GM23338 (cell line): ENCODE results near the gene ATP5F1A. TPM values are rescaled to one million over a fixed set of nuclear protein-coding genes. Genes with fewer than 3 reads are reported as not detected.

Experiments
- ATAC-seq: fragments of 200-7000 bp; cut with Tn5 transposase; 3 replicates; pipeline ENCODE4 v1.9.1; 2020
- DNase-seq: peaks from one replicate; pipeline ENCODE4 v3.0.0-alpha.2; 2015; ENCODE audit warnings: low spot score
- H2AFZ ChIP-seq: fragments of 200-600 bp; sonication (generic); 2 replicates; pipeline ENCODE4 v1.8.0; 2016; ENCODE audit warnings: antibody characterized with exemption, mild to moderate bottlenecking, moderate library complexity
- H3F3A ChIP-seq: fragments of 200-600 bp; sonication (generic); replicated peaks from 2 replicates; pipeline ENCODE4 v1.8.0; 2017; ENCODE audit warnings: antibody characterized with exemption, mixed run types, low read depth
- H3K27ac ChIP-seq: fragments of 200-600 bp; sonication (generic); 2 replicates; pipeline ENCODE4 v1.6.1; 2016; ENCODE audit warnings: low read depth
- H3K27me3 ChIP-seq: fragments of 200-600 bp; sonication (generic); 2 replicates; pipeline ENCODE4 v1.8.0; 2016; ENCODE audit warnings: mild to moderate bottlenecking, mixed run types, moderate library complexity; ENCODE audit not compliant: insufficient read depth
- H3K36me3 ChIP-seq: fragments of 200-600 bp; sonication (generic); 2 replicates; pipeline ENCODE4 v1.8.0; 2016; ENCODE audit warnings: mild to moderate bottlenecking; ENCODE audit not compliant: insufficient read depth
- H3K4me1 ChIP-seq: fragments of 200-600 bp; sonication (generic); 2 replicates; pipeline ENCODE4 v1.8.0; 2016; ENCODE audit warnings: mild to moderate bottlenecking, moderate library complexity; ENCODE audit not compliant: insufficient read depth
- H3K4me2 ChIP-seq: fragments of 200-600 bp; sonication (generic); 2 replicates; pipeline ENCODE4 v1.7.1; 2017; ENCODE audit warnings: mixed run types
- H3K4me3 ChIP-seq: fragments of 200-600 bp; sonication (generic); 2 replicates; pipeline ENCODE4 v1.6.1; 2016; ENCODE audit warnings: mixed run types
- H3K79me2 ChIP-seq: fragments of 200-600 bp; sonication (generic); replicated peaks from 2 replicates; pipeline ENCODE4 v1.8.0; 2017; ENCODE audit warnings: mild to moderate bottlenecking; ENCODE audit not compliant: insufficient read depth
- H3K9me2 ChIP-seq: fragments of 200-600 bp; sonication (generic); 2 replicates; pipeline ENCODE4 v1.8.0; 2017; ENCODE audit not compliant: insufficient read depth
- H4K20me1 ChIP-seq: fragments of 200-600 bp; sonication (generic); replicated peaks from 2 replicates; pipeline ENCODE4 v1.8.0; 2017; ENCODE audit warnings: mild to moderate bottlenecking; ENCODE audit not compliant: insufficient read depth
- H3K27ac Mint-ChIP-seq: 2 replicates; pipeline ENCODE4 v1.8.0; 2020; ENCODE audit warnings: inconsistent platforms, mild to moderate bottlenecking, moderate library complexity, mixed read lengths
- H3K27me3 Mint-ChIP-seq: 3 replicates; pipeline ENCODE4 v1.8.0; 2022; ENCODE audit warnings: low read depth, mild to moderate bottlenecking, moderate library complexity, mixed read lengths, inconsistent platforms; ENCODE audit not compliant: insufficient read depth, poor library complexity
- H3K36me3 Mint-ChIP-seq: 3 replicates; pipeline ENCODE4 v1.8.0; 2021; ENCODE audit warnings: low read depth, mild to moderate bottlenecking, inconsistent platforms, moderate library complexity, mixed read lengths
- H3K4me1 Mint-ChIP-seq: 3 replicates; pipeline ENCODE4 v1.8.0; 2020; ENCODE audit warnings: mild to moderate bottlenecking, inconsistent platforms, mixed read lengths
- H3K4me3 Mint-ChIP-seq: 3 replicates; pipeline ENCODE4 v1.8.0; 2021; ENCODE audit warnings: moderate library complexity, mild to moderate bottlenecking, inconsistent platforms, mixed read lengths
- H3K9me3 Mint-ChIP-seq: 3 replicates; pipeline ENCODE4 v1.8.0; 2020; ENCODE audit warnings: moderate library complexity, mild to moderate bottlenecking, inconsistent platforms, mixed read lengths
- CREB1 ChIP-seq: fragments of 250-450 bp; sonication (Bioruptor Pico); IDR thresholded peaks from 2 replicates; pipeline ENCODE4 v1.5.0; 2020; ENCODE audit warnings: low read depth, mild to moderate bottlenecking, moderate library complexity
- EZH2 ChIP-seq: fragments of 200-600 bp; sonication (generic); IDR thresholded peaks from one replicate; pipeline ENCODE4 v1.8.0; 2017; ENCODE audit warnings: antibody characterized with exemption, mild to moderate bottlenecking, low read depth; ENCODE audit not compliant: unreplicated experiment
- EZH2phosphoT487 ChIP-seq: fragments of 200-600 bp; sonication (generic); IDR thresholded peaks from one replicate; pipeline ENCODE4 v1.8.1; 2018; ENCODE audit warnings: antibody characterized with exemption; ENCODE audit not compliant: unreplicated experiment
- JUNB ChIP-seq: IDR thresholded peaks from one replicate; pipeline ENCODE4 v1.6.1; 2016; ENCODE audit warnings: antibody characterized with exemption; ENCODE audit not compliant: unreplicated experiment
- POLR2AphosphoS5 ChIP-seq: IDR thresholded peaks from 2 replicates; pipeline ENCODE4 v1.6.1; 2016; ENCODE audit warnings: antibody characterized with exemption, low read depth
- ZNF114 ChIP-seq: fragments of 250-450 bp; sonication (Bioruptor Pico); IDR thresholded peaks from 2 replicates; pipeline ENCODE4 v1.5.0; 2020; ENCODE audit warnings: mild to moderate bottlenecking, moderate library complexity
- ZNF462 ChIP-seq: fragments of 250-450 bp; sonication (Bioruptor Pico); IDR thresholded peaks from 2 replicates; pipeline ENCODE4 v1.5.0; 2020; ENCODE audit warnings: mild to moderate bottlenecking, moderate library complexity
- polyA plus RNA-seq: library from polyadenylated mRNA; unstranded; fragments of >200 nt; fragmentation: Nextera tagmentation; extraction: Ambion mirVana; gene quantifications from 2 replicates; pipeline ENCODE4 v1.2.1, GENCODE V29; 2016
- total RNA-seq: library from RNA; depleted of rRNA; stranded (reverse); fragments of >200 nt; shearing (Covaris generic); gene quantifications from 2 replicates; pipeline ENCODE4 v1.2.3, GENCODE V29; 2014
- TF ChIP-seq, protein P1 (sequence below): IDR thresholded peaks from 2 replicates; pipeline ENCODE4 v1.6.1; 2016; ENCODE audit warnings: antibody characterized with exemption
- TF ChIP-seq, protein P2 (sequence below): IDR thresholded peaks from one replicate; pipeline ENCODE4 v1.6.1; 2018; ENCODE audit warnings: antibody characterized with exemption; ENCODE audit not compliant: unreplicated experiment

The ATP5F1A gene
- total and polyA plus RNA-seq, 2 experiments from 2014 or later: 353 to 822 TPM

GRCh38 chr18:46035696-46036680, 62.1 kb downstream of the ATP5F1A start (continued):
- TF ChIP-seq ZNF462 (no peak), EZH2phosphoT487 (no peak), ZNF114 (CRISPR knock-in tag) (no peak), EZH2 (no peak)
- TF ChIP-seq, protein P1, sequence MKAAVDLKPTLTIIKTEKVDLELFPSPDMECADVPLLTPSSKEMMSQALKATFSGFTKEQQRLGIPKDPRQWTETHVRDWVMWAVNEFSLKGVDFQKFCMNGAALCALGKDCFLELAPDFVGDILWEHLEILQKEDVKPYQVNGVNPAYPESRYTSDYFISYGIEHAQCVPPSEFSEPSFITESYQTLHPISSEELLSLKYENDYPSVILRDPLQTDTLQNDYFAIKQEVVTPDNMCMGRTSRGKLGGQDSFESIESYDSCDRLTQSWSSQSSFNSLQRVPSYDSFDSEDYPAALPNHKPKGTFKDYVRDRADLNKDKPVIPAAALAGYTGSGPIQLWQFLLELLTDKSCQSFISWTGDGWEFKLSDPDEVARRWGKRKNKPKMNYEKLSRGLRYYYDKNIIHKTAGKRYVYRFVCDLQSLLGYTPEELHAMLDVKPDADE: no peak

GRCh38 chr18:46034230-46034629, 63.9 kb downstream of the ATP5F1A start:
- Histone ChIP-seq H3K4me3 (no peak overlapping the region), H3K9me2 (no peaks in the 10 kb centered on the region), H4K20me1 (0 out of 2 replicates have a peak, but pooled peaks cover 3% of the 10 kb centered on the region), H3K27ac (no peak overlapping the region), H2AFZ (no peak overlapping the region), H3K4me2 (no peak overlapping the region), H3F3A (no peaks in the 10 kb centered on the region), H3K27me3 (peaks cover 20% of the 10 kb centered on the region), H3K36me3 (no peaks in the 10 kb centered on the region), H3K4me1 (no peaks in the 10 kb centered on the region), H3K79me2 (no peaks in the 10 kb centered on the region)
- H3K27me3 Mint-ChIP-seq: peaks cover 10% of the 10 kb centered on the region
- H3K27ac Mint-ChIP-seq: no peak overlapping the region
- TF ChIP-seq JUNB (no peak), EZH2phosphoT487 (no peak), POLR2AphosphoS5 (no peak), EZH2 (no peak), CREB1 (no peak)
- TF ChIP-seq, protein P1: no peak
- TF ChIP-seq, protein P2, sequence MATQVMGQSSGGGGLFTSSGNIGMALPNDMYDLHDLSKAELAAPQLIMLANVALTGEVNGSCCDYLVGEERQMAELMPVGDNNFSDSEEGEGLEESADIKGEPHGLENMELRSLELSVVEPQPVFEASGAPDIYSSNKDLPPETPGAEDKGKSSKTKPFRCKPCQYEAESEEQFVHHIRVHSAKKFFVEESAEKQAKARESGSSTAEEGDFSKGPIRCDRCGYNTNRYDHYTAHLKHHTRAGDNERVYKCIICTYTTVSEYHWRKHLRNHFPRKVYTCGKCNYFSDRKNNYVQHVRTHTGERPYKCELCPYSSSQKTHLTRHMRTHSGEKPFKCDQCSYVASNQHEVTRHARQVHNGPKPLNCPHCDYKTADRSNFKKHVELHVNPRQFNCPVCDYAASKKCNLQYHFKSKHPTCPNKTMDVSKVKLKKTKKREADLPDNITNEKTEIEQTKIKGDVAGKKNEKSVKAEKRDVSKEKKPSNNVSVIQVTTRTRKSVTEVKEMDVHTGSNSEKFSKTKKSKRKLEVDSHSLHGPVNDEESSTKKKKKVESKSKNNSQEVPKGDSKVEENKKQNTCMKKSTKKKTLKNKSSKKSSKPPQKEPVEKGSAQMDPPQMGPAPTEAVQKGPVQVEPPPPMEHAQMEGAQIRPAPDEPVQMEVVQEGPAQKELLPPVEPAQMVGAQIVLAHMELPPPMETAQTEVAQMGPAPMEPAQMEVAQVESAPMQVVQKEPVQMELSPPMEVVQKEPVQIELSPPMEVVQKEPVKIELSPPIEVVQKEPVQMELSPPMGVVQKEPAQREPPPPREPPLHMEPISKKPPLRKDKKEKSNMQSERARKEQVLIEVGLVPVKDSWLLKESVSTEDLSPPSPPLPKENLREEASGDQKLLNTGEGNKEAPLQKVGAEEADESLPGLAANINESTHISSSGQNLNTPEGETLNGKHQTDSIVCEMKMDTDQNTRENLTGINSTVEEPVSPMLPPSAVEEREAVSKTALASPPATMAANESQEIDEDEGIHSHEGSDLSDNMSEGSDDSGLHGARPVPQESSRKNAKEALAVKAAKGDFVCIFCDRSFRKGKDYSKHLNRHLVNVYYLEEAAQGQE: no peak
- H3K4me3 Mint-ChIP-seq: no peak overlapping the region
- peaks cover under 1% of the 10 kb centered on the region; the same call in 2 of the 3 replicates for H3K9me3 Mint-ChIP-seq
- no peaks in the 10 kb centered on the region for H3K4me1 Mint-ChIP-seq
- ATAC-seq: no peak
- no peak for DNase-seq
- H3K36me3 Mint-ChIP-seq: no peaks in the 10 kb centered on the region
